Chondrocyte (in vitro differentiated cells): ENCODE measurements around the gene RPS6KC1. TPM values are rescaled to one million over a fixed set of nuclear protein-coding genes. Genes with fewer than 3 reads are reported as not detected.
"Not testable (repeated sequence)": the region's sequence is repeated elsewhere in the genome, so short reads cannot be mapped to it uniquely, and the experiment has no call there.

Experiments
- DNase-seq: peaks from one replicate; pipeline ENCODE4 v3.0.0; 2021; ENCODE audit warnings: mixed read lengths, low spot score
- H3K27ac Mint-ChIP-seq: one replicate; pipeline ENCODE4 v1.8.0; 2021; ENCODE audit warnings: mild to moderate bottlenecking, moderate library complexity, mixed read lengths; ENCODE audit not compliant: unreplicated experiment
- H3K27me3 Mint-ChIP-seq: 2 replicates; pipeline ENCODE4 v1.8.0; 2021; ENCODE audit warnings: low read depth, mixed read lengths
- H3K36me3 Mint-ChIP-seq: 2 replicates; pipeline ENCODE4 v1.8.0; 2021; ENCODE audit warnings: low read depth, mixed read lengths
- H3K4me1 Mint-ChIP-seq: 2 replicates; pipeline ENCODE4 v1.8.0; 2021; ENCODE audit warnings: low read depth, mild to moderate bottlenecking, mixed read lengths
- H3K4me3 Mint-ChIP-seq: one replicate; pipeline ENCODE4 v1.8.0; 2021; ENCODE audit warnings: mild to moderate bottlenecking, moderate library complexity, mixed read lengths; ENCODE audit not compliant: unreplicated experiment
- H3K9me3 Mint-ChIP-seq: 2 replicates; pipeline ENCODE4 v1.8.0; 2021; ENCODE audit warnings: low read depth, mixed read lengths
- CTCF ChIP-seq: fragments of 200-600 bp; sonication (generic); IDR thresholded peaks from 2 replicates; pipeline ENCODE4 v1.5.0; 2021; ENCODE audit warnings: antibody characterized with exemption, mild to moderate bottlenecking, moderate library complexity
- total RNA-seq: library from RNA; stranded (reverse); gene quantifications from 3 replicates; pipeline ENCODE4 v1.2.1, GENCODE V29; 2021

Gene RPS6KC1
- total RNA-seq, 1 donor from 2014 or later: 22.1 TPM

GRCh38 chr1:213035573-213035972 is 15.5 kb upstream of the RPS6KC1 start:
- no peak overlapping the region for H3K4me3 Mint-ChIP-seq
- H3K27me3 Mint-ChIP-seq: peaks cover 15% of the 10 kb centered on the region
- no peaks in the 10 kb centered on the region for H3K36me3 Mint-ChIP-seq
- no peak for TF ChIP-seq CTCF
- H3K27ac Mint-ChIP-seq: no peak overlapping the region
- no peak for DNase-seq
- peaks cover 3% of the 10 kb centered on the region for H3K9me3 Mint-ChIP-seq
- H3K4me1 Mint-ChIP-seq: no peaks in the 10 kb centered on the region

GRCh38 chr1:213041443-213041842 is 9.6 kb upstream of the RPS6KC1 start:
- no peak for TF ChIP-seq CTCF
- Mint-ChIP-seq H3K27ac (no peak overlapping the region), H3K27me3 (peaks cover 3% of the 10 kb centered on the region), H3K9me3 (no peaks in the 10 kb centered on the region), H3K36me3 (no peaks in the 10 kb centered on the region), H3K4me1 (peaks cover 3% of the 10 kb centered on the region), H3K4me3 (no peak overlapping the region)
- DNase-seq: no peak

- not testable (repeated sequence) for H3K36me3 Mint-ChIP-seq, H3K4me3 Mint-ChIP-seq, H3K9me3 Mint-ChIP-seq, H3K4me1 Mint-ChIP-seq, DNase-seq, H3K27me3 Mint-ChIP-seq, H3K27ac Mint-ChIP-seq
These were observed 5.5 kb upstream of the RPS6KC1 start for GRCh38 chr1:213045321-213046226.

- DNase-seq: no peak
- no peak overlapping the region for H3K27ac Mint-ChIP-seq
- no peak overlapping the region for H3K4me3 Mint-ChIP-seq
- H3K9me3 Mint-ChIP-seq: peaks cover 12% of the 10 kb centered on the region
- no peaks in the 10 kb centered on the region for H3K27me3 Mint-ChIP-seq
- H3K36me3 Mint-ChIP-seq: peaks cover 6% of the 10 kb centered on the region
- TF ChIP-seq CTCF: no peak
- H3K4me1 Mint-ChIP-seq: peaks cover 28% of the 10 kb centered on the region
These were observed 1.8 kb upstream of the RPS6KC1 start for GRCh38 chr1:213049232-213049631.

- H3K4me3 Mint-ChIP-seq: peak overlapping the region; percentile 89
- peaks cover 12% of the 10 kb centered on the region for H3K9me3 Mint-ChIP-seq
- DNase-seq: no peak
- no peak for TF ChIP-seq CTCF
- H3K27me3 Mint-ChIP-seq: no peaks in the 10 kb centered on the region
- H3K27ac Mint-ChIP-seq: peak overlapping the region; percentile 88
- H3K4me1 Mint-ChIP-seq: peaks cover 34% of the 10 kb centered on the region
- peaks cover 6% of the 10 kb centered on the region for H3K36me3 Mint-ChIP-seq
These were observed 305 bp upstream of the RPS6KC1 start for GRCh38 chr1:213050745-213051126.

GRCh38 chr1:213051881-213052202 is 801 bp downstream of the RPS6KC1 start:
- H3K36me3 Mint-ChIP-seq: peaks cover 6% of the 10 kb centered on the region
- H3K9me3 Mint-ChIP-seq: peaks cover 12% of the 10 kb centered on the region
- TF ChIP-seq CTCF: no peak
- H3K27me3 Mint-ChIP-seq: no peaks in the 10 kb centered on the region
- H3K4me3 Mint-ChIP-seq: peak overlapping the region; percentile 89
- peaks cover 39% of the 10 kb centered on the region for H3K4me1 Mint-ChIP-seq
- H3K27ac Mint-ChIP-seq: peak overlapping the region; percentile 88
- no peak for DNase-seq
